ENCODE results near the gene NR5A1. TPM values are rescaled to one million over a fixed set of nuclear protein-coding genes. Genes with fewer than 3 reads are reported as not detected.

The NR5A1 gene
- not detected for polyA plus RNA-seq (2013, experiment 1 of 2)
- not detected for polyA plus RNA-seq (2013, experiment 2 of 2)

- H3K18ac ChIP-seq (ENCODE audit: low read depth in 1 of 2, low read length in 2 of 2) = no peak within 1 kb of the TSS
- H2BK5ac ChIP-seq (ENCODE audit: low read depth, low read length, poor library complexity, severe bottlenecking) = no peak within 1 kb of the TSS
- peaks cover 14% of the 10 kb centered on the region for H3K4me1 ChIP-seq (ENCODE audit: control insufficient read depth, insufficient read depth, low read depth, low read length)
- H2BK120ac ChIP-seq (ENCODE audit: low read depth, low read length) = no peak within 1 kb of the TSS
- H3K27me3 ChIP-seq (ENCODE audit: control insufficient read depth in 1 of 2, insufficient read depth in 1 of 2, low read length in 2 of 2) = peaks cover 40 to 59% of the 10 kb centered on the region in 2 experiments
- H3K27ac ChIP-seq (ENCODE audit: low read length, poor library complexity, severe bottlenecking) = no peak within 1 kb of the TSS
- H4K91ac ChIP-seq (ENCODE audit: low read length) = no peak within 1 kb of the TSS
- WGBS = 95% methylated on average over 29 of the region's 34 CpGs
- H3K36me3 ChIP-seq (ENCODE audit: control insufficient read depth in 1 of 2, insufficient read depth in 2 of 2, low read depth in 1 of 2, low read length in 2 of 2) = no peaks in the 10 kb centered on the region
- no peak within 1 kb of the TSS for H3K9ac ChIP-seq (ENCODE audit: low read length)
- no peak for DNase-seq
- no peak within 1 kb of the TSS for H2AFZ ChIP-seq (ENCODE audit: low read depth, low read length)
- H3K4me3 ChIP-seq (ENCODE audit: insufficient read depth in 1 of 2, low read depth in 1 of 2, low read length in 2 of 2) = no peak within 1 kb of the TSS
- no peak within 1 kb of the TSS for H3K4ac ChIP-seq (ENCODE audit: low read depth in 1 of 2, low read length in 2 of 2)
- no peak within 1 kb of the TSS for H2AK5ac ChIP-seq (ENCODE audit: low read length, severe bottlenecking)
- H2BK15ac ChIP-seq (ENCODE audit: low read depth, poor library complexity, severe bottlenecking) = no peak within 1 kb of the TSS
- no peak within 1 kb of the TSS for H3K23ac ChIP-seq (ENCODE audit: low read length in 2 of 2)
- no peak within 1 kb of the TSS for H3K14ac ChIP-seq (ENCODE audit: low read length in 2 of 2)
- no peak within 1 kb of the TSS for H3K4me2 ChIP-seq (ENCODE audit: low read length, poor library complexity, severe bottlenecking)
- no peaks in the 10 kb centered on the region for H3K9me3 ChIP-seq (ENCODE audit: control insufficient read depth, low read length)
- no peak within 1 kb of the TSS for H4K8ac ChIP-seq (ENCODE audit: low read length)
- H2BK12ac ChIP-seq (ENCODE audit: low read length in 2 of 2) = no peak within 1 kb of the TSS
- no peaks in the 10 kb centered on the region for H3K79me1 ChIP-seq (replicated peaks; ENCODE audit: low read length, poor library complexity, severe bottlenecking)
These were observed at the start of gene NR5A1 for GRCh38 chr9:124506931-124507879. TSS of gene NR5A1 (minus strand) at chr9:124507399. CDS start at chr9:124503395, 4,004 bp downstream.

- H3K23ac ChIP-seq (ENCODE audit: low read length in 2 of 2) = no peak overlapping the region
- no peaks in the 10 kb centered on the region for H3K9me3 ChIP-seq (ENCODE audit: control insufficient read depth, low read length)
- no peaks in the 10 kb centered on the region for H3K36me3 ChIP-seq (ENCODE audit: control insufficient read depth in 1 of 2, insufficient read depth in 2 of 2, low read depth in 1 of 2, low read length in 2 of 2)
- no peak overlapping the region for H3K27ac ChIP-seq (ENCODE audit: low read length, poor library complexity, severe bottlenecking)
- no peak overlapping the region for H2BK120ac ChIP-seq (ENCODE audit: low read depth, low read length)
- no peaks in the 10 kb centered on the region for H3K27me3 ChIP-seq (ENCODE audit: control insufficient read depth in 1 of 2, insufficient read depth in 1 of 2, low read length in 2 of 2)
- peaks cover 8% of the 10 kb centered on the region for H3K4me1 ChIP-seq (ENCODE audit: control insufficient read depth, insufficient read depth, low read depth, low read length)
- no peak overlapping the region for H3K14ac ChIP-seq (ENCODE audit: low read length in 2 of 2)
- H4K91ac ChIP-seq (ENCODE audit: low read length) = peak overlapping the region; percentile 27
- H4K8ac ChIP-seq (ENCODE audit: low read length) = no peak overlapping the region
- no peak overlapping the region for H2BK5ac ChIP-seq (ENCODE audit: low read depth, low read length, poor library complexity, severe bottlenecking)
- no peak overlapping the region for H3K4me2 ChIP-seq (ENCODE audit: low read length, poor library complexity, severe bottlenecking)
- no peak overlapping the region for H2BK12ac ChIP-seq (ENCODE audit: low read length in 2 of 2)
- H3K4me3 ChIP-seq (ENCODE audit: insufficient read depth in 1 of 2, low read depth in 1 of 2, low read length in 2 of 2) = no peak overlapping the region
- 24% methylated on average over 2 of the region's 3 CpGs for WGBS
- no peak overlapping the region for H3K18ac ChIP-seq (ENCODE audit: low read depth in 1 of 2, low read length in 2 of 2)
- peak overlapping the region in 1 of 2 experiments; percentile 84 for H3K4ac ChIP-seq (ENCODE audit: low read depth in 1 of 2, low read length in 2 of 2)
- H2AFZ ChIP-seq (ENCODE audit: low read depth, low read length) = peak overlapping the region; percentile 18
- H3K79me1 ChIP-seq (replicated peaks; ENCODE audit: low read length, poor library complexity, severe bottlenecking) = peaks cover 1% of the 10 kb centered on the region
- no peak for DNase-seq
- H2BK15ac ChIP-seq (ENCODE audit: low read depth, poor library complexity, severe bottlenecking) = no peak overlapping the region
- peak overlapping the region; percentile 94 for H2AK5ac ChIP-seq (ENCODE audit: low read length, severe bottlenecking)
- no peak overlapping the region for H3K9ac ChIP-seq (ENCODE audit: low read length)
These were observed 47.8 kb upstream of the NR5A1 start for GRCh38 chr9:124555043-124555442.

- Histone ChIP-seq H3K4me3 (ENCODE audit: insufficient read depth in 1 of 2, low read depth in 1 of 2, low read length in 2 of 2) (no peak overlapping the region), H3K79me1 (replicated peaks; ENCODE audit: low read length, poor library complexity, severe bottlenecking) (peaks cover 1% of the 10 kb centered on the region), H3K36me3 (ENCODE audit: control insufficient read depth in 1 of 2, insufficient read depth in 2 of 2, low read depth in 1 of 2, low read length in 2 of 2) (no peaks in the 10 kb centered on the region), H3K4me2 (ENCODE audit: low read length, poor library complexity, severe bottlenecking) (no peak overlapping the region), H2AK5ac (ENCODE audit: low read length, severe bottlenecking) (peak overlapping the region; percentile 61), H2BK12ac (ENCODE audit: low read length in 2 of 2) (no peak overlapping the region), H3K4ac (ENCODE audit: low read depth in 1 of 2, low read length in 2 of 2) (no peak overlapping the region), H3K18ac (ENCODE audit: low read depth in 1 of 2, low read length in 2 of 2) (no peak overlapping the region), H2AFZ (ENCODE audit: low read depth, low read length) (no peak overlapping the region), H2BK120ac (ENCODE audit: low read depth, low read length) (no peak overlapping the region), H4K91ac (ENCODE audit: low read length) (no peak overlapping the region), H3K27ac (ENCODE audit: low read length, poor library complexity, severe bottlenecking) (peak overlapping the region; percentile 43), H3K4me1 (ENCODE audit: control insufficient read depth, insufficient read depth, low read depth, low read length) (peaks cover 7% of the 10 kb centered on the region), H3K9me3 (ENCODE audit: control insufficient read depth, low read length) (no peaks in the 10 kb centered on the region), H3K14ac (ENCODE audit: low read length in 2 of 2) (no peak overlapping the region), H2BK15ac (ENCODE audit: low read depth, poor library complexity, severe bottlenecking) (no peak overlapping the region), H4K8ac (ENCODE audit: low read length) (no peak overlapping the region), H2BK5ac (ENCODE audit: low read depth, low read length, poor library complexity, severe bottlenecking) (no peak overlapping the region), H3K23ac (ENCODE audit: low read length in 2 of 2) (no peak overlapping the region), H3K27me3 (ENCODE audit: control insufficient read depth in 1 of 2, insufficient read depth in 1 of 2, low read length in 2 of 2) (no peaks in the 10 kb centered on the region), H3K9ac (ENCODE audit: low read length) (no peak overlapping the region)
- peak; percentile 49 for DNase-seq
- 25% methylated on average over 3 of the region's 3 CpGs for WGBS
These were observed 46.5 kb upstream of the NR5A1 start for GRCh38 chr9:124553738-124554137.

GRCh38 chr9:124552273-124552605 is 45.0 kb upstream of the NR5A1 start:
- H3K23ac ChIP-seq (ENCODE audit: low read length in 2 of 2) = no peak overlapping the region

More at GRCh38 chr9:124552273-124552605, 45.0 kb upstream of the NR5A1 start:
- Histone ChIP-seq H3K79me1 (replicated peaks; ENCODE audit: low read length, poor library complexity, severe bottlenecking) (peaks cover 1% of the 10 kb centered on the region), H3K18ac (ENCODE audit: low read depth in 1 of 2, low read length in 2 of 2) (no peak overlapping the region), H3K27me3 (ENCODE audit: control insufficient read depth in 1 of 2, insufficient read depth in 1 of 2, low read length in 2 of 2) (no peaks in the 10 kb centered on the region), H3K14ac (ENCODE audit: low read length in 2 of 2) (no peak overlapping the region), H4K91ac (ENCODE audit: low read length) (no peak overlapping the region), H3K4me1 (ENCODE audit: control insufficient read depth, insufficient read depth, low read depth, low read length) (peaks cover 7% of the 10 kb centered on the region), H3K4me2 (ENCODE audit: low read length, poor library complexity, severe bottlenecking) (no peak overlapping the region), H2BK12ac (ENCODE audit: low read length in 2 of 2) (no peak overlapping the region), H2AK5ac (ENCODE audit: low read length, severe bottlenecking) (peak overlapping the region; percentile 12), H3K9ac (ENCODE audit: low read length) (peak overlapping the region; percentile 4), H3K4me3 (ENCODE audit: insufficient read depth in 1 of 2, low read depth in 1 of 2, low read length in 2 of 2) (no peak overlapping the region), H3K9me3 (ENCODE audit: control insufficient read depth, low read length) (no peaks in the 10 kb centered on the region), H3K4ac (ENCODE audit: low read depth in 1 of 2, low read length in 2 of 2) (no peak overlapping the region), H2BK5ac (ENCODE audit: low read depth, low read length, poor library complexity, severe bottlenecking) (no peak overlapping the region), H3K36me3 (ENCODE audit: control insufficient read depth in 1 of 2, insufficient read depth in 2 of 2, low read depth in 1 of 2, low read length in 2 of 2) (no peaks in the 10 kb centered on the region), H2BK15ac (ENCODE audit: low read depth, poor library complexity, severe bottlenecking) (no peak overlapping the region), H2AFZ (ENCODE audit: low read depth, low read length) (no peak overlapping the region), H2BK120ac (ENCODE audit: low read depth, low read length) (no peak overlapping the region), H3K27ac (ENCODE audit: low read length, poor library complexity, severe bottlenecking) (peak overlapping the region; percentile 70), H4K8ac (ENCODE audit: low read length) (no peak overlapping the region)
- no CpG with 5 or more reads among the region's 2 CpGs for WGBS
- DNase-seq = no peak

Data from mesenchymal stem cell (in vitro differentiated cells and primary cell).